Muscle layer of duodenum (tissue), 2 donors: Measurements from ENCODE around the gene GRWD1.

Experiments used
- H3K27ac ChIP-seq: one replicate; pipeline ENCODE4 v1.7.0; 2013; ENCODE audit warnings: mild to moderate bottlenecking, low read length
- H3K27me3 ChIP-seq: one replicate; pipeline ENCODE4 v1.7.0; 2013; ENCODE audit warnings: low read depth, mild to moderate bottlenecking, control low read depth, low read length
- H3K36me3 ChIP-seq, 2 donors: one replicate each; pipeline ENCODE4 v1.7.0; 2013; ENCODE audit warnings: low read length in 2 of 2, control low read depth in 1 of 2, mild to moderate bottlenecking in 1 of 2; ENCODE audit not compliant: insufficient read depth in 2 of 2, control insufficient read depth in 1 of 2
- H3K4me1 ChIP-seq, 2 donors: one replicate each; pipeline ENCODE4 v1.7.0; 2013; ENCODE audit warnings: low read length in 2 of 2, mild to moderate bottlenecking in 2 of 2, control low read depth in 1 of 2, moderate library complexity in 1 of 2; ENCODE audit not compliant: insufficient read depth in 2 of 2, control insufficient read depth in 1 of 2
- H3K4me3 ChIP-seq, 2 donors: one replicate each; pipeline ENCODE4 v1.7.0; 2013; ENCODE audit warnings: low read length in 2 of 2, low read depth in 1 of 2, mild to moderate bottlenecking in 1 of 2
- H3K9me3 ChIP-seq, 2 donors: one replicate each; pipeline ENCODE4 v1.7.0; 2013; ENCODE audit warnings: low read length in 2 of 2, control low read depth in 1 of 2, mild to moderate bottlenecking in 1 of 2; ENCODE audit not compliant: control insufficient read depth in 1 of 2
- donor health status: healthy.

The GRWD1 gene

DNA sequence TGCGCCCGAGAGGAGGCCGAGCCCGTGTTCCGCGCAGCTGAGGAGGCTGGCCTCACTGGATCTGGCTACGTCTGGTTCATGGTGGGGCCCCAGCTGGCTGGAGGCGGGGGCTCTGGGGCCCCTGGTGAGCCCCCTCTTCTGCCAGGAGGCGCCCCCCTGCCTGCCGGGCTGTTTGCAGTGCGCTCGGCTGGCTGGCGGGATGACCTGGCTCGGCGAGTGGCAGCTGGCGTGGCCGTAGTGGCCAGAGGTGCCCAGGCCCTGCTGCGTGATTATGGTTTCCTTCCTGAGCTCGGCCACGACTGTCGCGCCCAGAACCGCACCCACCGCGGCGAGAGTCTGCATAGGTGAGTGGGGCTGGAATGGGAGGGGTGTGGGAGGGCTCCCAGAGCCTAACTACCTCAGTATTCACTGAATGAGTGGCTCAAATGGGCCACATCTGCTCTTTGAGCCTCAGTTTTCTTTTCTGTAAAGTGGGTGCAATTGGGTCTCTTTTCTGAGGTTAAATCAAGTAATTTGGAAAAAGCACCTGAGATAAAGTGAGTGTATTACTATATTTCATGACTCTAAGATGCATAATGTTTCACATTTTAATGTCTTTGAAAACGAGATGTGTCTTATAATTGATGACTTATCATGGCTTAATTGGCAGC is 40.6 kb upstream of the GRWD1 start:
- Histone ChIP-seq H3K4me1 (no peaks in the 10 kb centered on the region), H3K27ac (no peak overlapping the region), H3K27me3 (no peaks in the 10 kb centered on the region), H3K4me3 (no peak overlapping the region), H3K36me3 (no peaks in the 10 kb centered on the region), H3K9me3 (peaks cover 0 to 5% of the 10 kb centered on the region in 2 donors)

DNA sequence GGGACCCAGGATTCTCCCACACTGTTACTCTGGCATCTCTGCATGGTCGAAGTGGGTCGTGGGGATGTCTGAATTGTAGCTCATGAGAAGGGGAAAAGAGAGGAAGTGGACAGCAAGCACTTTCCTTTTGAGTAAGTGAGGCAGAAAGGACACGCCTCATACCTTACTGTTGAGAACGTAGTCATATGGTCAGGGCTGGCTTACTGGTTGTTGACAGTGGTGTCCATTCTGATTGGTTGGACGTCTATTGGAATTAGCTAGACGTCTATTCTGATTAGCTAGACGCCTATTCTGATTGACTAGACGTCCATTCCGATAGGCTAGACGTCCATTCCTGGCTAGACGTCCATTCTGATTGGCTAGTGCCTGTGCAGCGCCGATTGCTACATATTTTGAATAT is 39.9 kb upstream of the GRWD1 start:
- Histone ChIP-seq H3K27ac (no peak overlapping the region), H3K4me3 (no peak overlapping the region), H3K27me3 (no peaks in the 10 kb centered on the region), H3K36me3 (no peaks in the 10 kb centered on the region), H3K4me1 (no peaks in the 10 kb centered on the region), H3K9me3 (peaks cover 0 to 5% of the 10 kb centered on the region in 2 donors)

DNA sequence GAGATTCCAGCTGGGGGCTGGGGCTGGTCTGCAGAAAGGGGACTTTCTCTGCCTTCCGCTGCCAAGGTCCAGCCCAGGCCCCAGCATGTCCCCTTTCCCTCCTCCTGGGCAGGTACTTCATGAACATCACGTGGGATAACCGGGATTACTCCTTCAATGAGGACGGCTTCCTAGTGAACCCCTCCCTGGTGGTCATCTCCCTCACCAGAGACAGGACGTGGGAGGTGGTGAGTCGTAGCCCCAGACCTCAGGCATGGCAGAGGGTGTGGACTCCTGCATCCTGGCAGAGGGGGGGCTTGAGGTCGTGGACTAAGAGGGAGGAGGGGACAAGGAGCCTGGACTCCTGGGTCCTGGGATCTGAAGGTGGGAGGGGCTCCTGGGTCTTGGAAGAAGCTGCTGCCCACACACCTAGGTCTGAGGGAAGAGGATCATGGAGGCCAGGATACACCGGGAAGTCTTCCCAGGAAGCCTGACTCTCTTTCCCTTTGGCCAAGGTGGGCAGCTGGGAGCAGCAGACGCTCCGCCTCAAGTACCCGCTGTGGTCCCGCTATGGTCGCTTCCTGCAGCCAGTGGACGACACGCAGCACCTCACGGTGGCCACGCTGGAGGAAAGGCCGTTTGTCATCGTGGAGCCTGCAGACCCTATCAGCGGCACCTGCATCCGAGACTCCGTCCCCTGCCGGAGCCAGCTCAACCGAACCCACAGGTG is 31.8 kb upstream of the GRWD1 start:
- no peak overlapping the region for H3K4me3 ChIP-seq
- H3K9me3 ChIP-seq: no peaks in the 10 kb centered on the region
- H3K36me3 ChIP-seq: no peaks in the 10 kb centered on the region
- H3K4me1 ChIP-seq: peaks cover 0 to 18% of the 10 kb centered on the region in 2 donors
- H3K27me3 ChIP-seq: peaks cover 7% of the 10 kb centered on the region
- no peak overlapping the region for H3K27ac ChIP-seq

DNA sequence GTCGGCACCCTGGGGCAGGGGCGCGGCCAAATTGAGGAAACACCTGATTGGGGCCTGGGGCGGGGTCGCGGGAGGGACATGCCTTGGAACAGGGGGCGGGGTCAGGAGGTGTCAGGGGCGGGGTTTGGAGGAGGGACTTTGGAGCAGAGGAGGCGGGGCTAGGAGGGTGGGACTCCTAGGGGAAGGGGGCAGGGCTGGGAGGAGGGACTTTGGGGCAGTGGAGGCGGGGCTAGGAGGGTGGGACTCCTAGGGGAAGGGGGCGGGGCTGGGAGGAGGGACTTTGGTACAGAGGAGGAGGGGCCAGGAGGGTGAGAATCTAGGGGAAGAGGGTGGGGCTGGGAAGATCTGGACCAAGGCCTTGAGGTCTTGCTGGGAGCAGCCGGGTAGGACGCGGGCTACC is 30.4 kb upstream of the GRWD1 start:
- H3K27me3 ChIP-seq: peaks cover 7% of the 10 kb centered on the region
- peaks cover 0 to 18% of the 10 kb centered on the region in 2 donors for H3K4me1 ChIP-seq
- no peaks in the 10 kb centered on the region for H3K36me3 ChIP-seq
- no peak overlapping the region for H3K27ac ChIP-seq
- H3K4me3 ChIP-seq: no peak overlapping the region
- H3K9me3 ChIP-seq: no peaks in the 10 kb centered on the region

DNA sequence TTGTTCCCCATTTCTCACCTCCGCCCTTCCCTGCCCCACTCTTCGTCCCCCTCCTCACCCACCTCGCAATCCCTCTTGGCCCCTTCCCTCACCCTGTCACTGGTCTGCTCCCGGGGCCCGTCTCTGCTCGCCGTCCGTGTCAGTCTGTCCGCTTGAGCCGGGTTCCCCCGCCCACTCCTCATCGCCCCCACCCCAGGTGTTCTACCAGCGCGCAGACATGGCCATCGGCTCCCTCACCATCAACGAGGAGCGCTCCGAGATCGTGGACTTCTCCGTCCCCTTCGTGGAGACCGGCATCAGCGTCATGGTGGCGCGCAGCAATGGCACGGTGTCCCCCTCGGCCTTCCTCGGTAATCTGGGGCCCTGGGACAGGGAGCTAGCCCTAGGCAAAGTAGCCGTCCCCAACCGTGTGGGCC is 30.0 kb upstream of the GRWD1 start:
- H3K27me3 ChIP-seq: peaks cover 7% of the 10 kb centered on the region
- H3K9me3 ChIP-seq: no peaks in the 10 kb centered on the region
- no peak overlapping the region for H3K27ac ChIP-seq
- peaks cover 0 to 18% of the 10 kb centered on the region in 2 donors for H3K4me1 ChIP-seq
- H3K4me3 ChIP-seq: peak overlapping the region in 1 of 2 donors; percentile 7
- H3K36me3 ChIP-seq: no peaks in the 10 kb centered on the region

DNA sequence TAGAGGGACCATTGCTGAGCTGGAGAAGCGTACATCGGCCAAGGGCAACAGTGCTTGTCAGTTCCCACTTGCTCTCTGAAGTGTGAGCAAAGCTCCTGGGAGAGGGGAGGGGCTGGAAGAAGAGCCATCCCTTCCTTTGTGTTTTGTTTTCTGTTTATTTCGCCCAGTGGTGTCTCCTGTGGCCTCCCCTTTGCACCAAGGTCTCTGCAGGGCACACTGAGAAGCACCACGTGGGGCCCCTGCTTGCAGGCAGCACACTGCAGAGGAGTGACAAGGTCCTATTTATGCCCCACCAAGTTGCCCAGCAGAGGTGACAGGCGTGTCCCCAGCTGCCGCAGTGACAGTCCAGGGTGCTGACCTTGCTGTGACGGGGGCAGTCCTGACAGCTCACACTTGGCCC is 28.4 kb upstream of the GRWD1 start:
- Histone ChIP-seq H3K4me1 (peaks cover 0 to 18% of the 10 kb centered on the region in 2 donors), H3K27ac (no peak overlapping the region), H3K27me3 (peaks cover 7% of the 10 kb centered on the region), H3K9me3 (no peaks in the 10 kb centered on the region), H3K4me3 (no peak overlapping the region), H3K36me3 (no peaks in the 10 kb centered on the region)

DNA sequence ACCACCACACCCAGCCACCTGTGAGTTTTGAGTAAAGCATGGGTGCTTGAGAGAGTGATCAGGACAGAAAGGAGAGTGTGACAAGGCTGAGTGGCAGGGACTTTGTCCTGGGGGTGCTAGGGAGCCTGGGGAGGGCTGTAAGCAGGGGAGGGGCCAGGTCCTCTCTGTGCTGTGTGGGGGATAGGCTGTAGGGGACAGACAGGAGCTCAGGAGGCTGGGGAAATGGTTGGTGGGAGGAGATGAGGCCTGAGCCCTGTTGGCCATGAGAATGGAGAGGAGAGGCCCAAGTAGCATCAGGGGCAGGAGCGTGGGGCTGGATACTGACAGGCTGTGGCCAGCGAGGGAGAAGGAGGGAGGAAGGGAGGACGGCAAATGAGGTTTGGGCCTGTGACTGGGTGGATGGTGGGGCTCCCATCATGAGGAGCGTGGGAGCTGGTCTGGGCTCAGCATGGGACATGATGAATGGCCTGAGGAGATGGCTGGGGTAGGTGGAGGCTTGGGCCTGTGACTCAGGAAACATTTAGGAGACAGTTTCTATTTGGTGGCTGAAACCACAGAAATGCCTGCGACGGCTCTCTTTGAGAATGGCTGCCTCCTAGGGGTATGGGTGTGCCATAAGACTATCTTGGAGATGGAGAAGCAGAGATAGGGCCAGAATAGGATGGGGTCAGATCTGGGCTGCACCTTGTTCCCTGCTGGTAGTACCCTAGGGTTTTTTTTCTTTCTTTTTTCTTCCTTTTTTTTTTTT is 27.3 kb upstream of the GRWD1 start:
- H3K9me3 ChIP-seq: no peaks in the 10 kb centered on the region
- H3K27ac ChIP-seq: no peak overlapping the region
- no peaks in the 10 kb centered on the region for H3K36me3 ChIP-seq
- H3K4me3 ChIP-seq: no peak overlapping the region
- peaks cover 7% of the 10 kb centered on the region for H3K27me3 ChIP-seq
- H3K4me1 ChIP-seq: peaks cover 0 to 18% of the 10 kb centered on the region in 2 donors

DNA sequence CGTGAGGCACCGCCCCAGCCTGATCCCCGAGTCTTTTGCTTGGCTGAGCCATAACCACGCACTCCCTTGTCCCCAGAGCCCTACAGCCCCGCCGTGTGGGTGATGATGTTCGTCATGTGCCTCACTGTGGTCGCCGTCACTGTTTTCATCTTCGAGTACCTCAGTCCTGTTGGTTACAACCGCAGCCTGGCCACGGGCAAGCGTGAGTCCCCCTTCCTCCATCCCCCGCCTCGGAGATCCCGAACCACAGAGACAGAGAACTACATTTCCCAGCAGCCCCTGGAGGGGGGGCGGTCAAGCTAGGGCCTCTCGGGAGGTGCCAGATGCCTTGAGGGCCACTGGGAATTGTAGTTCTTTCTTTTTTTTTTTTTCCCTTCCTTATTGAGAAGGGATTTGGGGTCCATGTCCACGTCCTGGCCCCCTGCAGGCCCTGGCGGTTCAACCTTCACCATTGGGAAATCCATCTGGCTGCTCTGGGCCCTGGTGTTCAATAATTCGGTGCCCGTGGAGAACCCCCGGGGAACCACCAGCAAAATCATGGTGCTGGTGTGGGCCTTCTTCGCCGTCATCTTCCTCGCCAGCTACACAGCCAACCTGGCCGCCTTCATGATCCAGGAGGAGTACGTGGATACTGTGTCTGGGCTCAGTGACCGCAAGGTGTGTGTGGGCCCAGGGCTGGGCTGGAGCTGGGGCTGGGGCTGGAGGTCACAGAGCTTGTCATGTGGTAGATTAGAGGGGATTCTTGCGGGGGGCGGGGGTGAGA is 26.4 kb upstream of the GRWD1 start:
- H3K27me3 ChIP-seq: peaks cover 7% of the 10 kb centered on the region

DNA sequence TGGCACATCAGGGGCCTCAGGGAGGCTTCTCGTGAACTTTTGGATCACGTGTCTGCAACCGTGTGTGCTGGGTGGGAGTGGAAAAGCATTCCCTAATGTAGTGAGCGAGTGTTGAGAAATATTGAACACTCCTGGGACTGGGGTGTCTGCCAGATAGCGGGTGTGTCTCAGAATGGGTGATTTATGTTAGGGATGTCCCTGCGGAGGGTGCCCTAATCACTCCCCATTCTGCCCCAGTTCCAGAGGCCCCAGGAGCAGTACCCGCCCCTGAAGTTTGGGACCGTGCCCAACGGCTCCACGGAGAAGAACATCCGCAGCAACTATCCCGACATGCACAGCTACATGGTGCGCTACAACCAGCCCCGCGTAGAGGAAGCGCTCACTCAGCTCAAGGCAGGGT is 24.2 kb upstream of the GRWD1 start:
- H3K27me3 ChIP-seq: no peaks in the 10 kb centered on the region
- H3K27ac ChIP-seq: no peak overlapping the region
- no peaks in the 10 kb centered on the region for H3K4me1 ChIP-seq
- no peaks in the 10 kb centered on the region for H3K9me3 ChIP-seq
- no peak overlapping the region for H3K4me3 ChIP-seq
- no peaks in the 10 kb centered on the region for H3K36me3 ChIP-seq

More for the DNA sequence above, 26.4 kb upstream of the GRWD1 start:
- H3K36me3 ChIP-seq: no peaks in the 10 kb centered on the region
- peaks cover 0 to 15% of the 10 kb centered on the region in 2 donors for H3K4me1 ChIP-seq
- no peak overlapping the region for H3K4me3 ChIP-seq
- H3K27ac ChIP-seq: no peak overlapping the region
- no peaks in the 10 kb centered on the region for H3K9me3 ChIP-seq

DNA sequence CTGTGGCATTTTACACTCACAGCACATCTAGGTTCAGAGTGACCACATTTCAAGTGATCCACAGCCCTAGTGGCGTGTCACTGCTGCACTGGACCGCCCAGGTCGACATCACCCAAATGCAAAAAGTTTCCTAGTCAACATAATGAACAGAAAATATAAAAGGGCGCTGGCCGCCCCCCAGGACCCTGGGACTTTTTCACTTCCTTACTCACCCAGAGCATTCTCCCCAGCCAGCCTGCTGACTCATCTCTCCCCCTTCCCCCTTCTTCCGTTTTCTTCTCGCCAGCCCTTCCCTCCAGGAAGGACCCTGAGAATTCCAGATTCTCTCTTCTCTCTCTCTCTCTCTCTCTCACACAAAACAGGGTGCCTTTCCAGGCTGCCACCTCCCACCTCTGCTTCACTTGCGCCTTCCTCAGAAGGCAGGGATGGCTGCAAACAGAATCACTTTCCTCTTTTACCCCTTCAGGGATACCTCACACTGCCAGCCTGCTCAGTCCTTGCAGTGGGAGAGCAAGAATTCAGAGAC is 21.0 kb upstream of the GRWD1 start:
- H3K36me3 ChIP-seq: no peaks in the 10 kb centered on the region
- H3K4me3 ChIP-seq: no peak overlapping the region
- H3K27ac ChIP-seq: no peak overlapping the region
- no peaks in the 10 kb centered on the region for H3K4me1 ChIP-seq
- H3K9me3 ChIP-seq: no peaks in the 10 kb centered on the region
- no peaks in the 10 kb centered on the region for H3K27me3 ChIP-seq

DNA sequence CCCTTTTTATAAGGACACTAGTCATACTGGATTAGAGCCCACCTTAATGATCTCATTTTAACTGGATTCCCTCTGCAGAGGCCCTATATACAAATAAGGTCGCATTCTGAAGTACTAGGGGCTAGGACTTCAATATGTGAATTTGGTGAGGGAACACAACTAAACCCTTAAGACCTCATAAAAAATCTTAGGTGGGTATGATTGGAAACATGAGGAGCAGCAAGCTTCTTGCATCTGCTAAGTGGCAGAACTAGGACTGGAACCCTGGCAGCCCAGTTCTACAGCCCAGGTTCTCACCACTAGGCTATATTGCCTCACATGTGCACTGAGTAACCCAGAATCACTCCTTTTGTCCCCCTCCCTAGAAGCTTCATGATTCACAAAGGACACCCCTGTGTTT is 17.1 kb upstream of the GRWD1 start:
- H3K4me3 ChIP-seq: no peak overlapping the region
- H3K4me1 ChIP-seq: no peaks in the 10 kb centered on the region
- H3K9me3 ChIP-seq: no peaks in the 10 kb centered on the region
- H3K36me3 ChIP-seq: no peaks in the 10 kb centered on the region
- no peak overlapping the region for H3K27ac ChIP-seq
- H3K27me3 ChIP-seq: no peaks in the 10 kb centered on the region
